Posterior vena cava (tissue), 2 donors: ENCODE data around the gene BCL6. TPM values are rescaled to one million over a fixed set of nuclear protein-coding genes. Genes with fewer than 3 reads are reported as not detected.

Experiments
- DNase-seq: peaks from one replicate; pipeline ENCODE4 v3.0.0-alpha.2; 2020; ENCODE audit warnings: low spot score
- intact Hi-C, 2 donors: fragments of 100-400 bp; cut with DNase I; formaldehyde crosslinking; loops; one replicate each; pipeline versions ENCODE4 v1.14.1 to v1.14.2; 2022 to 2023
- total RNA-seq, 2 donors: library from RNA; stranded (reverse); fragmentation: NEBNext Ultra II Directional; extraction: Animal tissue kit (Norgen Biotek cat#: 25700); gene quantifications; one replicate each; pipeline ENCODE4 v1.2.1, GENCODE V29; 2021
- donor health status: DM: yes; HTN: yes; CAD: no.
- donor health status: DM: yes; HTN: yes; CAD: no.

Gene BCL6
- total RNA-seq, 2 donors from 2014 or later, result 87.7 to 143 TPM

- intact Hi-C loops, result loop anchor here (5.0 to 10.0 kb wide), 6 partner anchors 413 to 1403 kb away; partner anchors contain the start of gene LPP (in 1 of the 2)
- peak; percentile 94 for DNase-seq
Observed at GRCh38 chr3:187741403-187742350, 3.6 kb downstream of the BCL6 start.

DNA sequence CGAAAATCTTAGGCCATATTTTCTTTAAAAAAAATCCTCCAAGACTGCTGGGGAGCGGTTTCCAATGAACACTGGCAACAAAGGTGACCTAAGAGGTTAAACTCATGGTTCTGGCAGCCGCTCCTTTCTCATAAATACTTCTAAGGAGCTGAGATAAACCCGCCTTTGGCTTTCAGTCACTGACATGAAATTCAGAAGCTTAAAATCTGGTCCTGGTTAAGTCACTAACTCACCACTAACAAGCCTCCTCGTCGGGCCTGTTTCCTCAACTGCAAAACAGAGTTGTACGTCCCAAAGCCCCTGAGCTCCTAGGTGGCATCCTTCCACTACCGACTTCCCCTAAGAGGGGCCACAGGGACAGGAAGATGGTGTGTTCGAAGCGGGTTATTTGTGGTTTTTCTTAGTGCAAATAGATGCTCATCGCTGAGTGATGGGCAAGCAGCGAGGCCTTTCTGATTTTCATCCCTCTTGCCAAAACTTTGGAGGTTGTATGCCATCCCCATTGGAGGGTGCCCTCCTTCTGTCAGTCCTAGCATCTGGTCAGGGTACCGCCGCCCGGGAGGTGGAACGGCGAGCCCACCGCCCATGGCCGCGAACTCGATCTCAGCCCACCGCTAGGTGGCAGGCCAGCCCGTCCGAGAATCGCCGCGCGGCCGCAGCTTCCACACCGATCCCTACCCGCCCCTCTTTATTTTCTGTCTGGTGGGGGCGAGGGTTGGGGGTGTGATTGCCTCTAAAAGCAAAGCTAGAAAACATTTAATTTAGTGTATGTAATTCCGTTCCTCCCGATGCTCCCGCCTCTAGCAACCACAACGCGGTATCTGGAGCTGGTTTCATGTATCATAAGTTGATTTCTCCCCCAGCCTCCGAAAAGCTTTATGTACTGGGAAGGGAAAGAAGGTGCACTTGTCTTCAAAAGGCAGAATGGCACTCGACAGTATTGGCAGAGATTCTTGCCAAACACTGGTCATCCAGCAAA lies 4.6 kb downstream of the BCL6 start:
- intact Hi-C loops, result loop anchor here (5.0 to 10.0 kb wide), 6 partner anchors 414 to 1404 kb away; partner anchors contain the start of gene LPP (in 1 of the 2)
- peak; percentile 92 for DNase-seq

GRCh38 chr3:187739561-187740332 lies 5.5 kb downstream of the BCL6 start:
- intact Hi-C loops, result loop anchor here (2.0 to 10.0 kb wide), 7 partner anchors 415 to 1405 kb away; partner anchors contain the start of gene LPP (in 1 of the 2)
- peak; percentile 96 for DNase-seq

DNA sequence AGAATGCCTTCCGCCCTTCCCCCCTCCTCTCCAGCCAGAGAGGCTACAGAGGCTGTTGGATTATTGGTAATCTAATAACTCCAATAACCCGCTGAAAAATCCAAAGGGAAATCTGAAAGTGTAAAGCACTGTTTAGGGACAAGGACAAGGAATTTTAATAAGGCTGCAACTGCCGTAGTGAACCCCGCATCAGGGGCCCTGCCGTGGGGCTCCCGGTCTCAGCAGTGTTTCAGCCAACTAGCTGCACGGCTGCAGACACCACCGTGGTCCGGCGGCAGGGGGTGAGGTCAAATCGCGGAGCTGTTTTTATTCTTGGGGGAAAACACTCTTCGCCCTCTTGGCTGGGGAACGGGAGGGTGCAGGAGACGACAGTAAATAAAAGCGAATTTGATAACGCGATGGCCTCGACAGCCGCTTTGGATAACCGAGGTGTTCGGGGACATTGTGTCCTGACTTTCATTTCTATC lies 6.1 kb downstream of the BCL6 start:
- intact Hi-C loops, result loop anchor here in 1 of 2 donors (2.0 kb wide), 1 partner anchor 1212 kb away; no protein-coding TSS in a partner anchor
- DNase-seq, result peak; percentile 87

GRCh38 chr3:187738331-187739093 lies 6.8 kb downstream of the BCL6 start:
- intact Hi-C loops, result loop anchor here in 1 of 2 donors (2.0 kb wide), 1 partner anchor 1212 kb away; no protein-coding TSS in a partner anchor
- DNase-seq, result peak; percentile 94

DNA sequence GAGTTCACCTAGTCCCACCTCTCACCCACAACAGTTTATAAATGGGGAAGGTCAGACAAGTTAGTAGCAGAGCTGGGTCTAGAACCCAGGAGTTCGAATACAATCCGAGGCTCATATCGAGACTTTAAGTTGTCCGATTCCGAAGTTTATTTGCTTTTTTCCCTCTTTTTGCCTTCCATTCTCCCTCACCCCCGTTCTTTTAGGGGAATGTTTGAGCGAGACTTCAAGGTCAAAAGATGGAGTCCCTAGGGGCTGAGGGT lies 7.3 kb downstream of the BCL6 start:
- intact Hi-C loops, result loop anchor here in 1 of 2 donors (2.0 kb wide), 1 partner anchor 1213 kb away; no protein-coding TSS in a partner anchor
- DNase-seq, result no peak

DNA sequence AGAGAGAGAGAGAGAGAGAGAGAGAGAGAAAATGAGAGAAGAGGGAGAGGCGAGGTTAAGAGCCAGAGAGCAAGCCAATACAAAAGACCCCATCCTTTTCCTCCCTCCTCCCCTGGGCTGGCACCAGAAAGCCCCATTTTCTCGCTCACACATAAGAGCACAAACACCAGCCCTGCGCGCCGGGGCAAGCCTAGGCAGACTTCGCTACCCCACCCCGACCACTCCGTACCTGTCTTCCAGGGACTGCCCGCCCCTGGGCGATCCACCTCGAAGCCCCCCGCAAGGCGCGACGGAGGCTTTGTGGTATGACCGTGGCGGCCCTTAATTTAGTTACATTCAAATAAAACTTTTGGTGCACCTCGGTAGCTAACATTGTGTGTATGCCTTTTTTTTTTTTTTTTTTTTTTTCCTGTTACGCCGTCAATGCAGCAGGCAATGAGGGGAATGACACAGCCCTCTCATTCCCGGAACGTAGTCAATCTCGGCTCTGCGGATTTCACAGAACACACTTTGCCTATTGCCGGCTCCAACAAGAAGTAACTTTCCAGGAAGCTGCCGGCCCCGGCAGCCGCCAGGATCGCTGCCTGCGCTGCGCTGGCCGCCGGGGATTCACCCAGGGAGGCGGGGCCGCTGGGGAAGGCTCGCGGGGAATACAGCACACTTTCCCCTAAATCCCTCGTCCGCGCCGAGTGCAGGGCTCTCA lies 7.7 kb downstream of the BCL6 start:
- peak; percentile 96 for DNase-seq

GRCh38 chr3:187737006-187737367 lies 8.3 kb downstream of the BCL6 start:
- intact Hi-C loops, result no loop called here
- no peak for DNase-seq

More for the DNA sequence above, 7.7 kb downstream of the BCL6 start:
- intact Hi-C loops, result loop anchor here in 1 of 2 donors (2.0 kb wide), 1 partner anchor 1213 kb away; no protein-coding TSS in a partner anchor

DNA sequence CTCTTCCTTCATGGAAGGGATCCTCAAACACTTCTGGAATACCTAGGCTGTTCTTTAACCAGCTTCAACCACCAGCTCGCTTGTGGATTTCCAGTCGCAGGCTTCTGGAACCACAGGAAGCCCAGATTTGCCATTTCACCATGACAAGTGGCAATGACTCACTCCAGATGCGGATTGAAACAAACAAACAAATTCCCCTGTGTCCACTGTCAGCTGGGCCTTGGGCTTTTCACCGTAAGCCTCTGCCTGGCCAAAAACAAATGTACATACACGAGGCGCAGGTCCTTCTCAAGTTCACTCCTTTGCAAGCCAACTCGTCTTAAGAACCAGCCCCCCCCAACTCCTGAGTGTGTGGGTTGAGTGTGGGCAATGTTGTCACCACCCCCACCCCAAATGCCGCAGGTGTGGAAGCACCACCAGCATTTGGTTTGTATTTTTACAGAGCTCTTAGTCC lies 8.8 kb downstream of the BCL6 start:
- intact Hi-C loops, result no loop called here
- DNase-seq, result no peak

DNA sequence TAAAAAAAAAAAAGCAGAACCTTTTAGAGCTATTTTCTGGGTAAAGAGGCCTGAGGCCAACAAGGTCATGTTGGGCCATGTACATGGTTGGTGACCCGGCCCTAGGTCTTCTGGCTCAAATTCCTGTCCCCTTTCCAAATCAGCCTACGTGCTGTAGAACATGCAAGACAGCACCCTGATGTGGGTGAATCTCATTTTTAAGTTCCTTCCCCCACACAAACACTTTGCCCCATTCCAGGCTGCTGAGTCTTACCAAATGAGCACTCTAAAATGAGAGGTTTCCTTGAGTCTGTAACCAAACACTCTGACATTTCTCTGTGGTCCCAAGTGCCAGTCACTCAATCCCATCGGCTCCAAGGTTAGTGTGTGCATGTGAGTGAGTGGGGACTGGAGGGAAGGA lies 9.4 kb downstream of the BCL6 start:
- DNase-seq, result no peak
- intact Hi-C loops, result no loop called here

DNA sequence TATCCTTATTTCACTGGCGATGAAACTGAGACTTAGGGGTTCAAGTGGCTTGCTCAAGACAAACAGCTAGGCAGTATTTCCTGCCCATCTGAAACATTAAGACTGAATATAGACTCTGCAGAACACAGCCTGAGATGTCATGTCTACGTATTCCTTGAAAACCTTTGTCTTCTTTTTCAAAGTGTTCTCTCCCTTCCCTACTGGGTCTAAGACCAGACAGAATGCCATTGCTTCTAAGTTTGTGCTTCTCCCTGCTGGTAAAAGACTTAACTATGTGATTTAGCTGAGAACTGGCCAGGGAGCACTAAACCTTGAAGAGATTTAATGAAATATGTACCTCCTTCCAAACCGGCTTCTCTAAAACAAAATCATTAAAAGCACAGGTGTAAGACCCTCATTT lies 9.9 kb downstream of the BCL6 start:
- intact Hi-C loops, result no loop called here
- no peak for DNase-seq

- DNase-seq, result no peak
- intact Hi-C loops, result no loop called here
Observed at GRCh38 chr3:187734841-187735240, 10.4 kb downstream of the BCL6 start.

DNA sequence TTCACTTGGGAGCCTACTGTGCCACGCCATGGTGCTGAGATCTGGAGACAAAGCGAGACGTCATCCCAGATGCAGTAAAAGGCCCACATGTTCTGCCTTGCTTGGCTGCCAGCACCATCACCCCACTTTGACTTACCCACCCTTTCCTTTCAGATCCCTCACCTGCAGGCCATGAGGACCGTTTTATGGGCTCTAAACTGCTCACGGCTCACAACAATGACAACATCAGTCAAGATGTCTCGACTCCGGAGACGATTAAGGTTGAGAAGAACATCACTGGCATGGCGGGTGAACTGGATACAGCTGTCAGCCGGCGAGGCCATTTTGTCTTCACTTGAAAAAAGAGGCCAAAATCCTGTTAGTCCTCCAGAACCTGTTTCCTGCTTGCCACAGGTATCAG lies 11.9 kb downstream of the BCL6 start:
- DNase-seq, result no peak
- intact Hi-C loops, result no loop called here

GRCh38 chr3:187729598-187729997 lies 15.7 kb downstream of the BCL6 start:
- intact Hi-C loops, result no loop called here
- DNase-seq, result no peak

- DNase-seq, result no peak
- intact Hi-C loops, result no loop called here
Observed at GRCh38 chr3:187728940-187729583, 16.2 kb downstream of the BCL6 start.

DNA sequence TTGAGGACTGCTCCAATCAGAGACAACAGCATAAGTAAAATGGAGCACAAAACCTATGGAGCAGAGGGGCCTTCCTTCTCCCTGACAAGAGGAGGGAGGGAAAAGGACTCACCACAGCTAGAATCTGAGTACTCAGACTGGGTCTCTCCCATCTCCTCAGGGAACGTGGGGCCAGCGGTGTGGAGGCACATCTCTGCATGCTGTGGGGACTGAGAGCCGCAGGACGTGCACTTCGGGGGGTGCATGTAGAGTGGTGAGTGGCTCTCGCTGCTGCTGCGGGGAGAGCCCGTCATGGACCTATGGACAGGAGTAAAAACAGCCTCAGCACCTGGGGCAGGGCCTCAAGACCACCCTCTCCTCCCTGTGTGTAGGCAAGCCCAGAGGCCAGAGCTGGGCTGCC lies 17.0 kb downstream of the BCL6 start:
- no peak for DNase-seq
- intact Hi-C loops, result no loop called here

GRCh38 chr3:187726564-187726963 lies 18.7 kb downstream of the BCL6 start:
- DNase-seq, result no peak
- intact Hi-C loops, result no loop called here
